ENCODE results near the gene DYSF. TPM values are rescaled to one million over a fixed set of nuclear protein-coding genes. Genes with fewer than 3 reads are reported as not detected.

The DYSF gene
- total RNA-seq, 4 donors from 2014 or later = 2.6 to 20.7 (median 12.7) TPM

GRCh38 chr2:71494091-71494490 is 40.7 kb downstream of the DYSF start:
- intact Hi-C loops (cut with DNase I; ENCODE audit: low total_unique reads) = no loop called here
- Histone ChIP-seq H3K27ac (no peak overlapping the region), H3K4me1 (no peaks in the 10 kb centered on the region), H3K27me3 (no peaks in the 10 kb centered on the region), H3K9me3 (no peaks in the 10 kb centered on the region), H3K4me3 (no peak overlapping the region), H3K36me3 (no peaks in the 10 kb centered on the region)
- no peak for TF ChIP-seq CTCF (IDR thresholded peaks at IDR 0.05)
- TF ChIP-seq POLR2A (IDR thresholded peaks at IDR 0.05) = no peak
- no peak for DNase-seq

GRCh38 chr2:71494523-71495155 is 41.3 kb downstream of the DYSF start:
- TF ChIP-seq CTCF (IDR thresholded peaks at IDR 0.05) (no peak), POLR2A (IDR thresholded peaks at IDR 0.05) (no peak)
- H3K27me3 ChIP-seq = no peaks in the 10 kb centered on the region
- intact Hi-C loops (cut with DNase I; ENCODE audit: low total_unique reads) = no loop called here
- no peak overlapping the region for H3K4me3 ChIP-seq
- no peaks in the 10 kb centered on the region for H3K9me3 ChIP-seq
- H3K4me1 ChIP-seq = no peaks in the 10 kb centered on the region
- no peak for DNase-seq
- H3K36me3 ChIP-seq = no peaks in the 10 kb centered on the region
- H3K27ac ChIP-seq = no peak overlapping the region

GRCh38 chr2:71496156-71496770 is 42.9 kb downstream of the DYSF start:
- intact Hi-C loops (cut with DNase I; ENCODE audit: low total_unique reads) = no loop called here
- no peak for DNase-seq

GRCh38 chr2:71498261-71498701 is 44.9 kb downstream of the DYSF start:
- H3K4me3 ChIP-seq = no peak overlapping the region
- no peak for TF ChIP-seq CTCF (IDR thresholded peaks at IDR 0.05)
- no peak for TF ChIP-seq POLR2A (IDR thresholded peaks at IDR 0.05)
- H3K27me3 ChIP-seq = no peaks in the 10 kb centered on the region
- H3K36me3 ChIP-seq = no peaks in the 10 kb centered on the region
- no peak for DNase-seq
- no peak overlapping the region for H3K27ac ChIP-seq
- H3K9me3 ChIP-seq = no peaks in the 10 kb centered on the region
- intact Hi-C loops (cut with DNase I; ENCODE audit: low total_unique reads) = no loop called here
- H3K4me1 ChIP-seq = no peaks in the 10 kb centered on the region

More at GRCh38 chr2:71496156-71496770, 42.9 kb downstream of the DYSF start:
- H3K36me3 ChIP-seq = no peaks in the 10 kb centered on the region
- no peak overlapping the region for H3K4me3 ChIP-seq
- no peaks in the 10 kb centered on the region for H3K4me1 ChIP-seq
- no peak overlapping the region for H3K27ac ChIP-seq
- no peaks in the 10 kb centered on the region for H3K9me3 ChIP-seq
- H3K27me3 ChIP-seq = no peaks in the 10 kb centered on the region
- TF ChIP-seq CTCF (IDR thresholded peaks at IDR 0.05) = no peak
- TF ChIP-seq POLR2A (IDR thresholded peaks at IDR 0.05) = no peak

- Histone ChIP-seq H3K9me3 (no peaks in the 10 kb centered on the region), H3K36me3 (no peaks in the 10 kb centered on the region), H3K4me3 (no peak overlapping the region), H3K27me3 (no peaks in the 10 kb centered on the region), H3K27ac (peak overlapping the region; percentile 4 to 44), H3K4me1 (peaks cover 0 to 4% of the 10 kb centered on the region in 2 donors)
- no peak for TF ChIP-seq POLR2A (IDR thresholded peaks at IDR 0.05)
- no peak for TF ChIP-seq CTCF (IDR thresholded peaks at IDR 0.05)
- DNase-seq = no peak
- intact Hi-C loops (cut with DNase I; ENCODE audit: low total_unique reads) = no loop called here
Observed at GRCh38 chr2:71499691-71500090, 46.3 kb downstream of the DYSF start.
